ENCODE results near the gene PPP3CA.

GRCh38 chr4:101280866-101281600 lies 66.3 kb downstream of the PPP3CA start:
- TF ChIP-seq EZH2 (IDR thresholded peaks at IDR 0.05; ENCODE audit: insufficient read depth, poor library complexity, severe bottlenecking) (no peak), EZH2phosphoT487 (IDR thresholded peaks at IDR 0.05; ENCODE audit: insufficient read depth, low read depth) (no peak)
